Measurements from ENCODE around the gene LEMD1.

DNA sequence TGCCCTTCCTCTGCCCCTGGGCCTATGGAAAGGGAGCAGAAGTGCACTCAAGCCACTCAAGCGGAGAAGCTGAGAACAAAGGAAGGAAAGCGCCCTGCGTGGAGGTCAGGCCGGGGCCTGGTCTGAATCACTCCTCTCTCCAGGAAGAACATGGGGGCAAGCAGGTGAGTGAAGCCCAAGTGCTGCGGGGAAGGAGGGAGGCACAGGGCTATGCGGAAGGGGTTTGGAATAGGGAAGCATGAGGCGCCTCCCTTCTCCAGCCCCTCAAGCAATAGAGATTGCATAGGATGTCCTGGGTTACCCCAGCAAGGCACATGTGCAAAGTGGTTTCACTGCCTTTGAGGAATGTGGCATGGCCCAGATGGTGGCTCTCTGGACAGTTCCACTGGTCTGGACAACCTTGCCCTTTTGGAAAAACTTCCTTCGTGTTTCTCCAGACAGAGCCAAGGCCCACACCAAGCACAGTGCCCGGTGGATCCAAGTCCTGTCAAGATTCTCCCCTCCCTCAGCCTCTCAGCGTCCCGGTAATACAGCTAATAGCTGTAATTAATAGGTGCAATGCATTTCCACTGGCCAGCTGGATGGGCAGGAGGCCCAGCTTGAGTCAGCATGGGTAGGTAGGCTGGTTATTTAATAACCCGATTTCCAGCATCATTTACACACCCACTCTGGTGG, 20.3 kb upstream of the LEMD1 start:
- no peak for TF ChIP-seq CTCF (conservative IDR thresholded peaks at IDR 0.05; ENCODE audit: low read depth, low read length)
- no peak for TF ChIP-seq EZH2 (IDR thresholded peaks at IDR 0.05; ENCODE audit: low read length, unreplicated experiment)

All from PC-3 (cell line).